Measurements from ENCODE around the gene EEF2. TPM values are rescaled to one million over a fixed set of nuclear protein-coding genes. Genes with fewer than 3 reads are reported as not detected.

The EEF2 gene
- total RNA-seq, 4 donors from 2014 or later = 1,210 to 2,054 (median 1,565) TPM

- WGBS, 2 donors = 89 to 92% methylated on average over 6 to 16 of the region's 25 CpGs
- H3K27me3 ChIP-seq = no peaks in the 10 kb centered on the region
- H3K4me3 ChIP-seq = no peak overlapping the region
- peaks cover 86 to 95% (median 90%) of the 10 kb centered on the region in 3 donors for H3K36me3 ChIP-seq
- H3K4me1 ChIP-seq = peaks cover 21 to 81% (median 22%) of the 10 kb centered on the region in 3 donors
- intact Hi-C loops (cut with DNase I) = loop anchor here (10.0 kb wide), 1 partner anchor 155 kb away; no protein-coding TSS in a partner anchor
- H3K27ac ChIP-seq = peak overlapping the region in 1 of 4 donors; percentile 0
- H3K9me3 ChIP-seq = no peaks in the 10 kb centered on the region
- DNase-seq = no peak
- TF ChIP-seq CTCF (IDR thresholded peaks at IDR 0.05) = no peak
- TF ChIP-seq POLR2A (IDR thresholded peaks at IDR 0.05) = no peak
These were observed 5.5 kb downstream of the EEF2 start for GRCh38 chr19:3979674-3980352.

DNA sequence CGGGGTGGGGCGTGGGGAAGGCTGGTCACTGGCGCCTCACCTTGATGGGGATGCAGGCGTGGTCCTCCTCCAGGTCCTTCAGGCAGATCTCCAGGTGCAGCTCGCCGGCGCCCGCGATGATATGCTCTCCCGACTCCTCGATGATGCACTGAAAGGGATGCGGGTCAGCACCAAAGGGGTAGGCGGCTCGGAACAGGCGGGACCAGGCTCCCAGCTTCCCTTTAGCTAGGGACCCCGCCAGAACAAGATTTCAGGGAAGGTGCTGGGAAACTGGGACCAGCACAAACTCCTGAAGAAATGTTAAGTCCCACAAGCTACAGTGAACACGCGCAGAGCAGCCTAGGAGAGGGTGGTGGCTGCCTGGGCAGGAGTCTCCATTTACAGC, 6.0 kb downstream of the EEF2 start:
- WGBS, 2 donors = 87 to 97% methylated on average over 3 to 7 of the region's 18 CpGs
- Histone ChIP-seq H3K36me3 (peaks cover 85 to 94% (median 86%) of the 10 kb centered on the region in 3 donors), H3K4me1 (peaks cover 19 to 78% (median 19%) of the 10 kb centered on the region in 3 donors), H3K27ac (peak overlapping the region in 1 of 4 donors; percentile 0), H3K9me3 (no peaks in the 10 kb centered on the region), H3K4me3 (no peak overlapping the region), H3K27me3 (no peaks in the 10 kb centered on the region)
- no peak for TF ChIP-seq CTCF (IDR thresholded peaks at IDR 0.05)
- DNase-seq = no peak
- intact Hi-C loops (cut with DNase I) = no loop called here

GRCh38 chr19:3978145-3978544, 7.1 kb downstream of the EEF2 start:
- intact Hi-C loops (cut with DNase I) = no loop called here

DNA sequence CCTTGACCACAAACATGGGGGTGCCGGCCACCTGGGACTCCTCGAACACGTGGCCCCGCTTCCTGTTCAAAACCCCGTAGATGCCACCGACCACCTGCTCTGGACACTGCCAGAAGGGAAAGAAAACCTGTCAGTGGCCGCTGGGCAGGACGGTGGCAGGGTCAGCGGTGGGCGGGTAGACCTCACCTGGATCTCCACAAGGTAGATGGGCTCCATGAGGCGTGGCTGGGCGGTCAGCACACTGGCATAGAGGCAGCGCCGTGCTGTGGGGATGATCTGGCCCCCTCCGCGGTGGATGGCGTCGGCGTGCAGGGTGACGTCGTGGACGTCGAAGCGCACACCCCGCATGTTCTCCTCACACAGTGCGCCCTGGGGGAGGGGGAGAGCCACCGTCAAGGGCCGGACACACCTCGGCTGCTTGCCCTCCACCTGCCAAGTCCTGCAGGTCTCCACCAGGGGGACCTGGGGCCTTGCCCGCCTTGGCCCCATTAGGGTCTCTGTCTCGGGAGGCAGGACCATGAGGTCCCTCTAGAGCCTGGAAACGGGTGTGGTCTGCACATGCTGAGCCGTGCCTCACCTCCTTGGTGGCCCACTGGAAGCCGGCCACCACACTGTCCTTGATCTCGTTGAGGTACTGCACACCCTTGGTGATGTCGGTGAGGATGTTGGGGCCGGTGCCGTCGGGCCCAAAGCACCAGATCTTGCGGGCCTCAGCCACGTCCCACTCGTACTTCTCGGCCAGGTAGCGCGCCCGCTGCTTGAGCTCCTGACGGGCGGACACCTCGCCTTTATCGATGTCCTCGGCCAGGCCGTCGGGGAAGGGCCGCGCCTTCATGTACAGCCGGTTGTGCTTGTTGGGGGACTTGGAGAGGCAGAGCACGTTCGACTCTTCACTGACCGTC, 7.8 kb downstream of the EEF2 start:
- Histone ChIP-seq H3K27me3 (no peaks in the 10 kb centered on the region), H3K27ac (peak overlapping the region in 1 of 4 donors; percentile 39), H3K36me3 (peaks cover 67 to 81% (median 71%) of the 10 kb centered on the region in 3 donors), H3K4me3 (no peak overlapping the region), H3K4me1 (peaks cover 2 to 60% (median 5%) of the 10 kb centered on the region in 3 donors), H3K9me3 (no peaks in the 10 kb centered on the region)
- 76 to 82% methylated on average over 13 to 21 of the region's 59 CpGs for WGBS, 2 donors
- intact Hi-C loops (cut with DNase I) = no loop called here
- no peak for DNase-seq
- TF ChIP-seq CTCF (IDR thresholded peaks at IDR 0.05) = peak in 2 of 6 experiments; percentile 11 to 36
- TF ChIP-seq POLR2A (IDR thresholded peaks at IDR 0.05) = no peak

More at GRCh38 chr19:3978145-3978544, 7.1 kb downstream of the EEF2 start:
- Histone ChIP-seq H3K9me3 (no peaks in the 10 kb centered on the region), H3K27me3 (no peaks in the 10 kb centered on the region), H3K4me3 (no peak overlapping the region), H3K4me1 (peaks cover 8 to 67% (median 11%) of the 10 kb centered on the region in 3 donors), H3K36me3 (peaks cover 73 to 83% (median 77%) of the 10 kb centered on the region in 3 donors), H3K27ac (no peak overlapping the region)
- no peak for DNase-seq
- TF ChIP-seq CTCF (IDR thresholded peaks at IDR 0.05) (no peak), POLR2A (IDR thresholded peaks at IDR 0.05) (no peak)
- WGBS, 2 donors = 81 to 83% methylated on average over 11 to 13 of the region's 19 CpGs
